Measurements from ENCODE around the gene SLC22A4.
A peak's percentile ranks its signal among the peaks of the same experiment; 100 is the strongest.

Gene SLC22A4

GRCh38 chr5:132383984-132384383 lies 89.8 kb downstream of the SLC22A4 start:
- Histone ChIP-seq H3K36me3 (ENCODE audit: control insufficient read depth in 1 of 2, insufficient read depth in 2 of 2, low read depth in 1 of 2, low read length in 2 of 2) (peaks cover 0 to 32% of the 10 kb centered on the region in 2 experiments), H3K27me3 (ENCODE audit: control insufficient read depth in 1 of 2, insufficient read depth in 1 of 2, low read length in 2 of 2) (no peaks in the 10 kb centered on the region), H2BK12ac (ENCODE audit: low read length in 2 of 2) (no peak overlapping the region), H3K9ac (ENCODE audit: low read length) (no peak overlapping the region), H4K8ac (ENCODE audit: low read length) (no peak overlapping the region), H2AFZ (ENCODE audit: low read depth, low read length) (no peak overlapping the region), H4K91ac (ENCODE audit: low read length) (no peak overlapping the region), H3K23ac (ENCODE audit: low read length in 2 of 2) (no peak overlapping the region), H3K18ac (ENCODE audit: low read depth in 1 of 2, low read length in 2 of 2) (no peak overlapping the region), H3K4me2 (ENCODE audit: low read length, poor library complexity, severe bottlenecking) (no peak overlapping the region), H3K79me1 (replicated peaks; ENCODE audit: low read length, poor library complexity, severe bottlenecking) (peaks cover 11% of the 10 kb centered on the region), H3K14ac (ENCODE audit: low read length in 2 of 2) (no peak overlapping the region), H2AK5ac (ENCODE audit: low read length, severe bottlenecking) (no peak overlapping the region), H3K4me1 (ENCODE audit: control insufficient read depth, insufficient read depth, low read depth, low read length) (peaks cover 26% of the 10 kb centered on the region), H3K27ac (ENCODE audit: low read length, poor library complexity, severe bottlenecking) (no peak overlapping the region), H2BK5ac (ENCODE audit: low read depth, low read length, poor library complexity, severe bottlenecking) (no peak overlapping the region), H2BK15ac (ENCODE audit: low read depth, poor library complexity, severe bottlenecking) (no peak overlapping the region), H2BK120ac (ENCODE audit: low read depth, low read length) (no peak overlapping the region), H3K4ac (ENCODE audit: low read depth in 1 of 2, low read length in 2 of 2) (no peak overlapping the region), H3K9me3 (ENCODE audit: control insufficient read depth, low read length) (no peaks in the 10 kb centered on the region), H3K4me3 (ENCODE audit: insufficient read depth in 1 of 2, low read depth in 1 of 2, low read length in 2 of 2) (no peak overlapping the region)
- 94% methylated on average over 4 of the region's 5 CpGs for WGBS
- no peak for DNase-seq

- no peaks in the 10 kb centered on the region for H3K9me3 ChIP-seq (ENCODE audit: control insufficient read depth, low read length)
- no peak overlapping the region for H4K8ac ChIP-seq (ENCODE audit: low read length)
- H3K9ac ChIP-seq (ENCODE audit: low read length) = no peak overlapping the region
- no peak overlapping the region for H3K4ac ChIP-seq (ENCODE audit: low read depth in 1 of 2, low read length in 2 of 2)
- no peak overlapping the region for H3K18ac ChIP-seq (ENCODE audit: low read depth in 1 of 2, low read length in 2 of 2)
- no peak overlapping the region for H2AFZ ChIP-seq (ENCODE audit: low read depth, low read length)
- no peaks in the 10 kb centered on the region for H3K27me3 ChIP-seq (ENCODE audit: control insufficient read depth in 1 of 2, insufficient read depth in 1 of 2, low read length in 2 of 2)
- 98% methylated on average over 4 of the region's 4 CpGs for WGBS
- no peak overlapping the region for H3K4me2 ChIP-seq (ENCODE audit: low read length, poor library complexity, severe bottlenecking)
- no peak overlapping the region for H2BK12ac ChIP-seq (ENCODE audit: low read length in 2 of 2)
- H3K27ac ChIP-seq (ENCODE audit: low read length, poor library complexity, severe bottlenecking) = no peak overlapping the region
- H4K91ac ChIP-seq (ENCODE audit: low read length) = no peak overlapping the region
- no peak overlapping the region for H2BK15ac ChIP-seq (ENCODE audit: low read depth, poor library complexity, severe bottlenecking)
- H3K79me1 ChIP-seq (replicated peaks; ENCODE audit: low read length, poor library complexity, severe bottlenecking) = peaks cover 11% of the 10 kb centered on the region
- no peak overlapping the region for H3K23ac ChIP-seq (ENCODE audit: low read length in 2 of 2)
- no peak overlapping the region for H2BK5ac ChIP-seq (ENCODE audit: low read depth, low read length, poor library complexity, severe bottlenecking)
- peaks cover 0 to 28% of the 10 kb centered on the region in 2 experiments for H3K36me3 ChIP-seq (ENCODE audit: control insufficient read depth in 1 of 2, insufficient read depth in 2 of 2, low read depth in 1 of 2, low read length in 2 of 2)
- H3K4me3 ChIP-seq (ENCODE audit: insufficient read depth in 1 of 2, low read depth in 1 of 2, low read length in 2 of 2) = no peak overlapping the region
- H2BK120ac ChIP-seq (ENCODE audit: low read depth, low read length) = no peak overlapping the region
- no peak overlapping the region for H2AK5ac ChIP-seq (ENCODE audit: low read length, severe bottlenecking)
- DNase-seq = no peak
- H3K14ac ChIP-seq (ENCODE audit: low read length in 2 of 2) = no peak overlapping the region
- H3K4me1 ChIP-seq (ENCODE audit: control insufficient read depth, insufficient read depth, low read depth, low read length) = peaks cover 31% of the 10 kb centered on the region
Observed at GRCh38 chr5:132384506-132385050, 90.4 kb downstream of the SLC22A4 start.

GRCh38 chr5:132385326-132386105 lies 91.3 kb downstream of the SLC22A4 start:
- Histone ChIP-seq H4K91ac (ENCODE audit: low read length) (peak overlapping the region; percentile 92), H3K23ac (ENCODE audit: low read length in 2 of 2) (no peak overlapping the region), H2BK15ac (ENCODE audit: low read depth, poor library complexity, severe bottlenecking) (peak overlapping the region; percentile 60), H3K18ac (ENCODE audit: low read depth in 1 of 2, low read length in 2 of 2) (peak overlapping the region; percentile 40 to 80), H3K27me3 (ENCODE audit: control insufficient read depth in 1 of 2, insufficient read depth in 1 of 2, low read length in 2 of 2) (no peaks in the 10 kb centered on the region), H2AK5ac (ENCODE audit: low read length, severe bottlenecking) (peak overlapping the region; percentile 98), H3K9me3 (ENCODE audit: control insufficient read depth, low read length) (no peaks in the 10 kb centered on the region), H3K4me2 (ENCODE audit: low read length, poor library complexity, severe bottlenecking) (no peak overlapping the region), H2AFZ (ENCODE audit: low read depth, low read length) (no peak overlapping the region), H3K9ac (ENCODE audit: low read length) (peak overlapping the region; percentile 47), H3K14ac (ENCODE audit: low read length in 2 of 2) (no peak overlapping the region), H3K4ac (ENCODE audit: low read depth in 1 of 2, low read length in 2 of 2) (peak overlapping the region in 1 of 2 experiments; percentile 34), H3K36me3 (ENCODE audit: control insufficient read depth in 1 of 2, insufficient read depth in 2 of 2, low read depth in 1 of 2, low read length in 2 of 2) (peaks cover 0 to 22% of the 10 kb centered on the region in 2 experiments), H3K4me1 (ENCODE audit: control insufficient read depth, insufficient read depth, low read depth, low read length) (peaks cover 32% of the 10 kb centered on the region), H4K8ac (ENCODE audit: low read length) (peak overlapping the region; percentile 4), H2BK5ac (ENCODE audit: low read depth, low read length, poor library complexity, severe bottlenecking) (no peak overlapping the region), H2BK12ac (ENCODE audit: low read length in 2 of 2) (peak overlapping the region; percentile 59 to 78), H3K4me3 (ENCODE audit: insufficient read depth in 1 of 2, low read depth in 1 of 2, low read length in 2 of 2) (no peak overlapping the region), H3K79me1 (replicated peaks; ENCODE audit: low read length, poor library complexity, severe bottlenecking) (peaks cover 5% of the 10 kb centered on the region), H3K27ac (ENCODE audit: low read length, poor library complexity, severe bottlenecking) (peak overlapping the region; percentile 20), H2BK120ac (ENCODE audit: low read depth, low read length) (no peak overlapping the region)
- 80% methylated on average over 9 of the region's 9 CpGs for WGBS
- DNase-seq = peak; percentile 79

GRCh38 chr5:132386644-132387286 lies 92.6 kb downstream of the SLC22A4 start:
- Histone ChIP-seq H3K23ac (ENCODE audit: low read length in 2 of 2) (no peak overlapping the region), H4K91ac (ENCODE audit: low read length) (peak overlapping the region; percentile 10), H3K36me3 (ENCODE audit: control insufficient read depth in 1 of 2, insufficient read depth in 2 of 2, low read depth in 1 of 2, low read length in 2 of 2) (peaks cover 0 to 25% of the 10 kb centered on the region in 2 experiments), H2BK15ac (ENCODE audit: low read depth, poor library complexity, severe bottlenecking) (no peak overlapping the region), H2BK12ac (ENCODE audit: low read length in 2 of 2) (peak overlapping the region; percentile 93 to 99), H3K4ac (ENCODE audit: low read depth in 1 of 2, low read length in 2 of 2) (peak overlapping the region; percentile 26 to 87), H4K8ac (ENCODE audit: low read length) (peak overlapping the region; percentile 83), H3K18ac (ENCODE audit: low read depth in 1 of 2, low read length in 2 of 2) (peak overlapping the region; percentile 67 to 77), H3K4me1 (ENCODE audit: control insufficient read depth, insufficient read depth, low read depth, low read length) (peaks cover 34% of the 10 kb centered on the region), H2AFZ (ENCODE audit: low read depth, low read length) (no peak overlapping the region), H2BK5ac (ENCODE audit: low read depth, low read length, poor library complexity, severe bottlenecking) (peak overlapping the region; percentile 67), H2BK120ac (ENCODE audit: low read depth, low read length) (peak overlapping the region; percentile 29), H3K9ac (ENCODE audit: low read length) (peak overlapping the region; percentile 43), H3K9me3 (ENCODE audit: control insufficient read depth, low read length) (no peaks in the 10 kb centered on the region), H3K14ac (ENCODE audit: low read length in 2 of 2) (peak overlapping the region in 1 of 2 experiments; percentile 93), H3K27me3 (ENCODE audit: control insufficient read depth in 1 of 2, insufficient read depth in 1 of 2, low read length in 2 of 2) (no peaks in the 10 kb centered on the region), H2AK5ac (ENCODE audit: low read length, severe bottlenecking) (peak overlapping the region; percentile 72), H3K4me2 (ENCODE audit: low read length, poor library complexity, severe bottlenecking) (no peak overlapping the region), H3K27ac (ENCODE audit: low read length, poor library complexity, severe bottlenecking) (peak overlapping the region; percentile 99), H3K4me3 (ENCODE audit: insufficient read depth in 1 of 2, low read depth in 1 of 2, low read length in 2 of 2) (no peak overlapping the region), H3K79me1 (replicated peaks; ENCODE audit: low read length, poor library complexity, severe bottlenecking) (peaks cover 7% of the 10 kb centered on the region)
- DNase-seq = peak; percentile 82
- WGBS = 44% methylated on average over 9 of the region's 10 CpGs
